ENCODE measurements around the gene ANXA2. TPM values are rescaled to one million over a fixed set of nuclear protein-coding genes. Genes with fewer than 3 reads are reported as not detected.

Gene ANXA2
- total and polyA plus RNA-seq, 4 donors: 62.7 to 138 (median 107) TPM

GRCh38 chr15:60343221-60343970 is 54.4 kb downstream of the ANXA2 start:
- 86% methylated on average over 5 of the region's 5 CpGs for WGBS
- no peak overlapping the region for H3K9ac ChIP-seq (ENCODE audit: low read depth in 1 of 2, low read length in 2 of 2)
- TF ChIP-seq NR2F2 (IDR thresholded peaks at IDR 0.05) (no peak), GABPA (IDR thresholded peaks at IDR 0.05 in 1 of 2, conservative IDR thresholded peaks at IDR 0.05 in 1 of 2) (no peak), YY1 (IDR thresholded peaks at IDR 0.05) (no peak), HNF4A (conservative IDR thresholded peaks at IDR 0.05) (no peak), TAF1 (conservative IDR thresholded peaks at IDR 0.05) (no peak), FOXA1 (IDR thresholded peaks at IDR 0.05) (no peak)
- H3K4me3 ChIP-seq (ENCODE audit: low read depth in 1 of 3, low read length in 3 of 3): no peak overlapping the region
- H3K36me3 ChIP-seq (ENCODE audit: control insufficient read depth in 4 of 4, insufficient read depth in 3 of 4, low read depth in 1 of 4, low read length in 3 of 4): peaks cover 3 to 18% (median 12%) of the 10 kb centered on the region in 4 donors
- H3K27ac ChIP-seq (ENCODE audit: low read depth in 1 of 2, low read length in 2 of 2): no peak overlapping the region
- H3K9me3 ChIP-seq (ENCODE audit: control insufficient read depth in 4 of 4, low read length in 3 of 4): no peaks in the 10 kb centered on the region
- DNase-seq (ENCODE audit: low spot score): no peak
- H3K4me1 ChIP-seq (ENCODE audit: control insufficient read depth in 4 of 4, insufficient read depth in 4 of 4, low read length in 3 of 4): no peaks in the 10 kb centered on the region
- no peaks in the 10 kb centered on the region for H3K27me3 ChIP-seq (ENCODE audit: control insufficient read depth in 4 of 4, insufficient read depth in 4 of 4, low read length in 3 of 4)

- H3K27ac ChIP-seq (ENCODE audit: low read depth in 1 of 2, low read length in 2 of 2): no peak overlapping the region
- H3K36me3 ChIP-seq (ENCODE audit: control insufficient read depth in 4 of 4, insufficient read depth in 3 of 4, low read depth in 1 of 4, low read length in 3 of 4): no peaks in the 10 kb centered on the region
- no peaks in the 10 kb centered on the region for H3K27me3 ChIP-seq (ENCODE audit: control insufficient read depth in 4 of 4, insufficient read depth in 4 of 4, low read length in 3 of 4)
- H3K9me3 ChIP-seq (ENCODE audit: control insufficient read depth in 4 of 4, low read length in 3 of 4): no peaks in the 10 kb centered on the region
- no peak overlapping the region for H3K9ac ChIP-seq (ENCODE audit: low read depth in 1 of 2, low read length in 2 of 2)
- H3K4me1 ChIP-seq (ENCODE audit: control insufficient read depth in 4 of 4, insufficient read depth in 4 of 4, low read length in 3 of 4): no peaks in the 10 kb centered on the region
- TF ChIP-seq MAX (IDR thresholded peaks at IDR 0.05): no peak
- peak; percentile 36 to 38 for TF ChIP-seq HNF4A (conservative IDR thresholded peaks at IDR 0.05)
- H3K4me3 ChIP-seq (ENCODE audit: low read depth in 1 of 3, low read length in 3 of 3): no peak overlapping the region
- DNase-seq (ENCODE audit: low spot score): no peak
- 70% methylated on average over 9 of the region's 9 CpGs for WGBS
Observed at GRCh38 chr15:60340207-60340921, 57.4 kb downstream of the ANXA2 start.

- WGBS: 89% methylated on average over 9 of the region's 9 CpGs
- no peak overlapping the region for H3K9ac ChIP-seq (ENCODE audit: low read depth in 1 of 2, low read length in 2 of 2)
- no peak for DNase-seq (ENCODE audit: low spot score)
- H3K9me3 ChIP-seq (ENCODE audit: control insufficient read depth in 4 of 4, low read length in 3 of 4): no peaks in the 10 kb centered on the region
- TF ChIP-seq JUND (IDR thresholded peaks at IDR 0.05): no peak
- TF ChIP-seq EGR1 (IDR thresholded peaks at IDR 0.05; ENCODE audit: low read depth in 2 of 2): no peak
- no peak for TF ChIP-seq MAX (IDR thresholded peaks at IDR 0.05)
- no peak for TF ChIP-seq CTCF (IDR thresholded peaks at IDR 0.05; ENCODE audit: low read depth, low read length, missing input control)
- no peak for TF ChIP-seq FOXA2 (IDR thresholded peaks at IDR 0.05)
- TF ChIP-seq FOXA1 (IDR thresholded peaks at IDR 0.05): no peak
- no peak for TF ChIP-seq TAF1 (conservative IDR thresholded peaks at IDR 0.05)
- TF ChIP-seq HNF4A (conservative IDR thresholded peaks at IDR 0.05): no peak
- TF ChIP-seq REST (IDR thresholded peaks at IDR 0.05): no peak
- H3K4me1 ChIP-seq (ENCODE audit: control insufficient read depth in 4 of 4, insufficient read depth in 4 of 4, low read length in 3 of 4): no peaks in the 10 kb centered on the region
- H3K27me3 ChIP-seq (ENCODE audit: control insufficient read depth in 4 of 4, insufficient read depth in 4 of 4, low read length in 3 of 4): no peaks in the 10 kb centered on the region
- no peaks in the 10 kb centered on the region for H3K36me3 ChIP-seq (ENCODE audit: control insufficient read depth in 4 of 4, insufficient read depth in 3 of 4, low read depth in 1 of 4, low read length in 3 of 4)
- no peak overlapping the region for H3K27ac ChIP-seq (ENCODE audit: low read depth in 1 of 2, low read length in 2 of 2)
- no peak overlapping the region for H3K4me3 ChIP-seq (ENCODE audit: low read depth in 1 of 3, low read length in 3 of 3)
Observed at GRCh38 chr15:60339236-60339635, 58.5 kb downstream of the ANXA2 start.

Data from liver (tissue), 9 donors.